ENCODE data around the gene ZNF358.
A peak's percentile ranks its signal among the peaks of the same experiment; 100 is the strongest.
"Not testable (repeated sequence)": the region's sequence is repeated elsewhere in the genome, so short reads cannot be mapped to it uniquely, and the experiment has no call there.

ZNF358 gene

DNA sequence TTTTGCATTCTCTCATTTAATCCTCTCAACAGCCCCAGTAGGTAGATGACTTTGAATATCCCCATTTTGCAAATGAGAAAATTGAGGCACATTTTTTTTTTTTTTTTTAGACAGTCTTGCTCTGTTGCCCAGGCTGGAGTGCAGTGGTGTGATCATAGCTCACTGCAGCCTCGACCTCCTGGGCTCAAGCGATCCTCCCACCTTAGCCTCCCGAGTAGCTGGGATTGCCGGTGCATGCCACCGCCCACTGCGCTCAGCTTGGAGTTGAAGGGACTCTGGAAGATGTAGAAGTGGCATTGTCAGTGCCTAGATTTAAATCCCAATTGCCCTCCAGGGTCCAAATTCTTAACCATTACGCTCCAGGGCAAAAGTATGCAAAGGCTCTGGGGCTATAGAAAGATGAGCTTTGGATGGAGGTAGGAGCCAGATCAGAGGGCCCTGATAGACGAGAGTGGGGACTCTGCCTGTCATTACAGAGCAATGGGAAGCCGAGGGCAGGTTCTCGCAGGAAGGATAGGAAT, 5.7 kb downstream of the ZNF358 start:
- DNase-seq = no peak

DNA sequence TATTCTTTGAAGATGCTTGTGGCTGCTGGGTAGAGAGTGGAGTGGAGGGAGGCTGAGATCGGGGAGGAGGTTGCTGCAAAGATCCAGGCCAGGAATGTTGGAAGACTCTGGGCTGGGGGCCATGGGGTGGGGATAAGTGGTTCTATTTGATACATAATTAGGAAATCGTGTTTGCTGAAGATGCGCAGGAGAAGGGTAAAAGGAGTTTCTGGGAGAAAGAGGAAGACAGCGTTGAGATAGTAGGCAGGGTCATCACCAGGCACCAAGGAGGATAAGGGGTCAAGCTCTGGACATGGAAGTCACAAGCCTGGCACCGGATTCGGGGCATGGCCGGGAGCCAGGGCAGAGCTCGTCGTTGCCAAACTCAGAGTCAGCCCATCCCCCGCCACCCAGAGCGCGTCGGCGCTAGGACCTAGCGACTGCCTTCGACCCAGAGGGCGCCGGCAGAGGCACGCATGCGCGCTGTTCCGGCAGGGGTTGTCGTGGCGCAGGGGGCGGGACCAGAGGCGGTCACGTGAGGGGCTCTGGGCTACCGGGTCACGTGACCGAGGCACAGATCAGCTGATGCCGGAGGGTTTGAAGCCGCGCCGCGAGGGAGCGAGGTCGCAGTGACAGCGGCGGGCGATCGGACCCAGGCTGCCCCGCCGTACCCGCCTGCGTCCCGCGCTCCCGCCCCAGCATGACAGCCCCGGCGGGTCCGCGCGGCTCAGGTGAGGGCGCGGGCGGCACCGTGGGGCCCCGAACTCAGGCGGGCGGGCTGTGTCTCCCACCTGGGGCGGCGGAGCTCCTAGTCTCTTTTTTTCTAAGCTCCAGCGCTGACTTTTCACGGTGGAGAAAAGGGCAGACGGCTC, 6.4 kb downstream of the ZNF358 start, which contains the start of gene MCOLN1:
TSS of gene MCOLN1 (plus strand) at position 553 of the 851 bp plus-strand sequence. CDS start at position 680, 127 bp downstream.
- DNase-seq = peak; percentile 99

DNA sequence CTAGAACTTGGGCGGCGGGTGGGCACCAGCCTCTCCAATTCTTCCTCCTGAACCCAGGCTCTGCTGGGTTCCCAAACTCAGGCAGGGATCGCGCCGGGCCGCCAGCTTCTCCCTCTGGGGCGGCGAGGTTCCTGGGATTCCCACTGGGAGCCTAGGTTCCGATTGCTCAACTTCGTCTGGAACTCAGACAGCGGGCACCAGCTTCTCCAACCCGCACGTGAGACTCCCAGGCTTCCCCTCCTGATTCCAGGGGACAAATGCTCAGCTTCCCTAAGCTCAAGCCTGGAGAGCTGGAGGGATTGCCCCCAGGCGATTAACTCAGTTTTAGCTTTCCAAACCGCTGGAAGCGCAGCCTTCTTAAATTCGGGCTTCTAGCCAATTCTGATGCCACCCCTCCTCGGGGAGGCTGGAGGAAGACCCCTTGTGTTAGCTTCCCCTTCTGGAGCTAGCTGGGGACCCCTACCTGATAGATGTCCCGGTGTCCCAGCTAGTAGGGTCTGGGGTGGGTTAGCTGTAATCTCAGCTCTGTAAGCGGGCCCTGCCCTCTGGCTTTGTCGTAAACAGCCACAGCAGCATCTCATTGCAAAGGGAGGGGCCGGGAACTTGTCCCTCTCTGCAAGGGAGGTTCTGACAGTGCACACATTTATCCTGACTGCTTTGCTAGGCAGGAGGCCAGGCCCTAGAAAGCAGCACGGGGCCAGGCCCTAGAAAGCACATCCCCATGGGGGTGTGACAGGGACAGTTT, 7.2 kb downstream of the ZNF358 start:
- no peak for DNase-seq

DNA sequence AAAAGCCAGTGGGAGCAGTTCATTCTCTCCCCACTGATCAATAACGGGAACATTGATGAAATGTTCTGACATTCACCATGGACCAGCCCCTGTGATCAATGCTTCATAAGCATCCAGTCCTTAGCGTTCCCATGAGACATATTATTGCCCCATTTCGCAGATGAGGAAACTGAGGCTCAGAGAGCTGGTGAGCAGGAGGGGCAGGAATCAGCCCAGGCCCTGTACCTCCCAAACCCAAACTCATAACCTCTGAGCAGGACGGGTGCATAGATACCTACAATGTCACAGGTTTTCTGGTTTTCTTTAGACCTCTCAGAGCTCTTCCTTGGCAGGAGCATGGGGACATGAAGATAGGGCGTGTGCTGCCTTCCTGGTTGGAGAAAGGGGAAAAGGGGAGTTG, 8.6 kb downstream of the ZNF358 start:
- no peak for DNase-seq

DNA sequence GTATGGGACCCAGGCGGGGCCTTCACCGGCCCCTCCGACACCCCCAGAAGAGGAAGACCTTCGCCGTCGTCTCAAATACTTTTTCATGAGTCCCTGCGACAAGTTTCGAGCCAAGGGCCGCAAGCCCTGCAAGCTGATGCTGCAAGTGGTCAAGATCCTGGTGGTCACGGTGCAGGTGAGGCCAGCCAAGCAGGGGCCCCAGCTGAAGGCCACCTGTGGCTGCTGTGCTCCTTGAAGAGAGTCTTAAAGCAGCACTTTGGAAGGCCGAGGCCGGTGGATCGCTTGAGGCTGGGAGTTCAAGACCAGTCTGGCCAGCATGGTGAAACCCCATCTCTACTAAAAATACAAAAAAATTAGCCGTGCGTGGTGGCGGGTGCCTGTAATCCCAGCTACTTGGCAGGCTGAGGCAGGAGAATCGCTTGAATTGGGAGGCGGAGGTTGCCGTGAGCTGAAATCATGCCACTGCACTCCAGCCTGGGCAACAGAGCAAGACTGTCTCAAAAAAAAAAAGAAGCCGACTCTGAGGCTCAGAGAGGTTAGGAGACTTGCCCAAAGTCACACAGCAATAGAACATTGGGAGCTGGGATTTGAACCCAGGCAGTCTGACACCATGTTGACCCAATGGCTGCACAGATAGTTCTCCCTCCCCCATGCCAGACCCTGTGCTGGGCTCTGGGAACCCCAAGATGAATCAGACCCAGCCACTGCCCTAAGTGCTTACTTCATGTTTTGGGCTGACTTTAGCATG, 9.3 kb downstream of the ZNF358 start:
- DNase-seq = no peak

DNA sequence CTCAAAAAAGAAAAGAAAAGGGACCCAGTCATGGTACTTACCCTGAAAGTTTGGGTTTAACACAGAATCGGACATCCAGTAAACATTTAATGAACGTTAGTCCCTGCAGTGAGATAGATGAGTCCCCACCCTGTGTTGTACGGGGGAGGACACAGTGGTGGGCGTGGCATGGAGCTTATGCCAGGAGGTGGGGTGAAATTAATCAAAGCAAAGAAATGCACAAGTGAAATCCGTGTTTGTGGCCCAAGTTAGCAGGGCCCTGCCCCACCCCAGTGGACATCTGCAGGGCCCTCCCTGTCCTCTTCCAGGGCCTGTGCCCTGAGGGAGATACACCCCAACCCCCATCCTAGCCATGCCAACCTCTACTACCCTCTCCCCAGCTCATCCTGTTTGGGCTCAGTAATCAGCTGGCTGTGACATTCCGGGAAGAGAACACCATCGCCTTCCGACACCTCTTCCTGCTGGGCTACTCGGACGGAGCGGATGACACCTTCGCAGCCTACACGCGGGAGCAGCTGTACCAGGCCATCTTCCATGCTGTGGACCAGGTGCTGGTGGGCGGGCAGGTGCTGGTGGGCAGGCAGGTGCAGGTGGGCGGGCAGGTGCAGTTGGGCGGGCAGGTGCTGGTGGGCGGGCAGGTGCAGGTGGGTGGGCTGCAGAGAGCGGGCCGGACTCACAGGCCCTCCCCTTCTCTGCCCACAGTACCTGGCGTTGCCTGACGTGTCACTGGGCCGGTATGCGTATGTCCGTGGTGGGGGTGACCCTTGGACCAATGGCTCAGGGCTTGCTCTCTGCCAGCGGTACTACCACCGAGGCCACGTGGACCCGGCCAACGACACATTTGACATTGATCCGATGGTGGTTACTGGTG, 10.4 kb downstream of the ZNF358 start:
- DNase-seq = no peak

DNA sequence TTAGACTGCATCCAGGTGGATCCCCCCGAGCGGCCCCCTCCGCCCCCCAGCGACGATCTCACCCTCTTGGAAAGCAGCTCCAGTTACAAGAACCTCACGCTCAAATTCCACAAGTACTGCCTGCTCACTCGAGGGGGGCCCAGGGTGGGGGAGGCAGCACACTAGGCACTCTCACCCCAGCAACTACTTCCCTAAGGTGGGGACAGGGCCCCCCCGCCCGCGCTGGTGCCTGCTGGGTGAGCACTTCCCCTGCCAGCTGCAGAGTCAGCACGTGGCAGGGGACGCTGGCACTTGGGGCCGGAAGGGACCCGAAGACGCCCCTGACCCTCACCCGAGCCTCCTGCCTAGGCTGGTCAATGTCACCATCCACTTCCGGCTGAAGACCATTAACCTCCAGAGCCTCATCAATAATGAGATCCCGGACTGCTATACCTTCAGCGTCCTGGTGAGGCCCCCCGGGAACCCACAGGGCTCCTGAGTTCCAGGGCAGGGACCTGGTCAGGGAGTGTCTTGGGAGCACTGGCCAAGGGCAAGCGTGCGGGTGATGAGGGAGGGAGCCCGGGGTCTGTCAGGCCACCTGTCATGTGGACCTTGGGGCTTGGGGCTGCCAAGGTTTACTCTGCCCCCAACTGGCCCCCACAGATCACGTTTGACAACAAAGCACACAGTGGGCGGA, 11.8 kb downstream of the ZNF358 start:
- DNase-seq = no peak

DNA sequence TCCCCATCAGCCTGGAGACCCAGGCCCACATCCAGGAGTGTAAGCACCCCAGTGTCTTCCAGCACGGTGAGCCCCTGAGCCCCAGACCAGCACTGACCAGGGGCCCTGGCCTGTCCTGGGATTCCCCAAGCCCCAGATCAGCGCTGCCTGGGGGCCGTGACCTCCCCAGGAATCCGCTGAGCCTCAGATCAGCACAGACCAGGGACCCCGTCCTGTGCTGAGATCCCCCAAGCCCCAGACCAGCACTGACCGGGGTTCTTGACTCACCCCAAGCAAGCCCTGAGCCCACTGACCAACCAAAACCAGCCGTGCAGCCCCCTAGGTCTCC, 12.3 kb downstream of the ZNF358 start:
- DNase-seq = no peak

DNA sequence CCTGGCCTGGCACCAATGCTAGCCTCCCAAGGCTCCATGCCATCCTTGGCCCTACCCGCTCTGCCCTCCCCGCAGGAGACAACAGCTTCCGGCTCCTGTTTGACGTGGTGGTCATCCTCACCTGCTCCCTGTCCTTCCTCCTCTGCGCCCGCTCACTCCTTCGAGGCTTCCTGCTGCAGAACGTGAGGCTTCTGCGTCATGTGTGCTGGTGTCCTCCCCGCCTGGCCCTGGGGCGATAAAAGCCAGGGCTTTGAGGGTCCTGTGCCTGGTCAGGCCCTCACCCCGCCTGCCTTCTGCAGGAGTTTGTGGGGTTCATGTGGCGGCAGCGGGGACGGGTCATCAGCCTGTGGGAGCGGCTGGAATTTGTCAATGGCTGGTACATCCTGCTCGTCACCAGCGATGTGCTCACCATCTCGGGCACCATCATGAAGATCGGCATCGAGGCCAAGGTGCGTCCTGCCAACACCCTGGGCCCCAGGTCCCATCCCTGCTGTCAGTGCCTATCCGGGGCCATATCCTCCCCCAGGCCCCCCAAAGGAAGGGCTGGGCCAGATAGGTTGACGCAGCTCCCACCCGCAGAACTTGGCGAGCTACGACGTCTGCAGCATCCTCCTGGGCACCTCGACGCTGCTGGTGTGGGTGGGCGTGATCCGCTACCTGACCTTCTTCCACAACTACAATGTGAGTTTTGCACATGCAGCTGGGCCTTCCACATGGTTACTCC, 12.8 kb downstream of the ZNF358 start:
- no peak for DNase-seq

DNA sequence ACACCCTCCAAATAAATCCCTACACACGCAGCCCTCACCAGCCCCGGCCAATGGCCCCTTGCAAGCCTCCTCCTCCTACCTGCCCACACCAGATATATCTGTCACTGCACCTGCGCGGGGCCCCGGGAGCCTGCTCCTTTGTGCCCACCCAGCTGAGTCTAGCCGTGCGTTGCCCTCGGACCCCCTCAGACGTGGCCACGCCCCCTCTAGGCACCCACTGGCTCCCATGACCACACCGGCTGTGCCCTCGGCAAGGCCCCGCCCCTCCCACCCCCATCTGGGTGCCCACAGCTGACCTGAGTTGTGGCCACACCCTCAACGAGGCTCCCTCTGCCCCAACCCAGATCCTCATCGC, 13.3 kb downstream of the ZNF358 start:
- DNase-seq = no peak

DNA sequence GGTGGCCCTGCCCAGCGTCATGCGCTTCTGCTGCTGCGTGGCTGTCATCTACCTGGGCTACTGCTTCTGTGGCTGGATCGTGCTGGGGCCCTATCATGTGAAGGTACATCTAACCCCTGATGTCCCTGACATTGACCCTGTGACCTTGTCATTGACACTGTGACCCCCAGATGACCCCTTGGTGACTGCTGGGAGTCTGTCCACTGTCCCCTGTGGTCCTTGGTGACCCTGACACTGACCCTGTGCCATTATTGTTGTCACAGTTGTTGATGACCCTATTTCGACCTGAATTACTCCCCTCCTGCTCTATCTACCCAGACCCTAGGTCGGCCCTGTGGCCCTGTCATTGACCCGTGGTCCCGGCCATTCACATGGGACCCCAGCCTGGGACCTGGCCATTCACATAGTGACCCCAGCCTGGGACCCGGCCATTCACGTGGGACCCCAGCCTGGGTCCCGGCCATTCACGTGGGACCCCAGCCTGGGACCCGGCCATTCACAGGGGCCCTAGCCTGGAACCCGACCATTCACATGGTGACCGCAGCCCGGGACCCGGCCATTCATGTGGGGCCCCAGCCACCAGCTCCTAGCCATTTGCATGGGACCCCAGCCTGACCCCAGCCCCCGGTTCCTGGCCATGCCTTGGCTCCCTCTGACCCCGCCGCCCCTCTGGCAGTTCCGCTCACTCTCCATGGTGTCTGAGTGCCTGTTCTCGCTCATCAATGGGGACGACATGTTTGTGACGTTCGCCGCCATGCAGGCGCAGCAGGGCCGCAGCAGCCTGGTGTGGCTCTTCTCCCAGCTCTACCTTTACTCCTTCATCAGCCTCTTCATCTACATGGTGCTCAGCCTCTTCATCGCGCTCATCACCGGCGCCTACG, 13.9 kb downstream of the ZNF358 start:
- no peak for DNase-seq

DNA sequence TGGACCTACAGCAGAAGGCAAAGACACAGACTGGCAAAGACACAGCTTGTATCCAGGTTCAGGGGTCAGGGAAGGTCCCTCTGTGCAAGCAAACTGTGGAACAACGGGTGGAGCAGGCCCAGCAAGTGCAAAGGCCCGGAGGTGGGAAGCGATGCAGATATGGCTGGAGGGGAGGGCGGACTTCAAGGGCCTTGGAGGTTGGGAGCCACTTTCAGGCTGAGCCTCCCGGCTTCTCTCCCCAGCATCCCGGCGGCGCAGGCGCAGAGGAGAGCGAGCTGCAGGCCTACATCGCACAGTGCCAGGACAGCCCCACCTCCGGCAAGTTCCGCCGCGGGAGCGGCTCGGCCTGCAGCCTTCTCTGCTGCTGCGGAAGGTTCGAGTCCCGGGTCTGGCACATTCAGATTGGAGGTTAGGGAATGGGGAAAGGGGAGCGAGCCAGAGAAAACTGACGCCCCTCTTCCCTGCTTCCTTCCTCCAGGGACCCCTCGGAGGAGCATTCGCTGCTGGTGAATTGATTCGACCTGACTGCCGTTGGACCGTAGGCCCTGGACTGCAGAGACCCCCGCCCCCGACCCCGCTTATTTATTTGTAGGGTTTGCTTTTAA, 17.5 kb downstream of the ZNF358 start:
- DNase-seq = no peak

DNA sequence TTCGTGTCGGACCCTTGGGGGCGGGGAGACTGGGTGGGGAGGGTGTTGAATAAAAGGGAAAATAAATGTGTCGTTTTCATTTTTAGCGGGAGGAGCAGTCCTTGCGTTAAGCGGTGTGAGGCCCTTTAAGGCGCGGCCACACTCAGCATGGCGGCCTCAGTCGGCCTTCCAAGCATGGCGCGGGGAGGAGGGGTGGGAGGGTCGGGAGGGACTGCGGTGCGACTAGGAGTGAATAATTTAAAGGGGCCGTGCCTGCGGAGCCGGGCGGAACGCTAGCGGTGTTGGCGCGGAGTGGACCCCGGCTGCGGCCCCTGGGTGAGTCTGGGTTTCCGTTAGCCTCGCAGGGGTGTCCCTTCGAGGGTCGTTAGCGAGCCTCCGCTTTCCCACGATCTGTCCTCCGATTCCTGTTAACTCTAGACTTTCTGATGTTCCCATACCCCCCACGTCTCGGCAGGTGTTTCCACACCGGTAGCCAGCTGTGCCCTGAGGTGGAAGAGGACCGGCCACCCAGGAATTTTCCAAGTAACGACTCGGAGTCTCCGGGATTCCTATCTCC, 18.1 kb downstream of the ZNF358 start:
- peak; percentile 81 to 82 for DNase-seq

DNA sequence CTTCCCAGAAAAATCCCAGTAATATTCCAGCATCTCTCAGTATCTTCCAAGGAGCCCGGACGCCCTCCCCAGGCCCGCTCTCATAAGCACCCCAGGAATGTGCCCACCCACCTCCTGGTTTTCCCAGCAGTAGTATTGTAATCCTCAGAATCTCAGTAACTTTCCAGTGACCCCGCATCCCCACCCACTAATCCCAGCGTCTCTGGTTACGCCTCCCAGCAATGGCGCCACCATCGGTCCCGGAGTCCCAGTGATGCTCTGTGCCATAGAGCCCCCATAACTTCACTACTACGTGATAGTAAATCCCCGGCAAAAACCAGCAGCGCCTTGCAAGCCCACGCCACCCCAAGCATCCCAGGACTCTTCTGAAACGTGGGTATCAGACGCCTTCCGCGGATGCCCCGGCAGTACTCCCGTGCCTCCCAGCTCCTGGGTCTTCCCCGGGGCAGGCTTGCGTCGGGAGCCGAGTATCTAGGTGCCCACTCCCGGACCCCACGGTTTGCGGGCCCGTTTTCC, 18.7 kb downstream of the ZNF358 start:
- peak in 1 of 2 experiments; percentile 32 for DNase-seq

DNA sequence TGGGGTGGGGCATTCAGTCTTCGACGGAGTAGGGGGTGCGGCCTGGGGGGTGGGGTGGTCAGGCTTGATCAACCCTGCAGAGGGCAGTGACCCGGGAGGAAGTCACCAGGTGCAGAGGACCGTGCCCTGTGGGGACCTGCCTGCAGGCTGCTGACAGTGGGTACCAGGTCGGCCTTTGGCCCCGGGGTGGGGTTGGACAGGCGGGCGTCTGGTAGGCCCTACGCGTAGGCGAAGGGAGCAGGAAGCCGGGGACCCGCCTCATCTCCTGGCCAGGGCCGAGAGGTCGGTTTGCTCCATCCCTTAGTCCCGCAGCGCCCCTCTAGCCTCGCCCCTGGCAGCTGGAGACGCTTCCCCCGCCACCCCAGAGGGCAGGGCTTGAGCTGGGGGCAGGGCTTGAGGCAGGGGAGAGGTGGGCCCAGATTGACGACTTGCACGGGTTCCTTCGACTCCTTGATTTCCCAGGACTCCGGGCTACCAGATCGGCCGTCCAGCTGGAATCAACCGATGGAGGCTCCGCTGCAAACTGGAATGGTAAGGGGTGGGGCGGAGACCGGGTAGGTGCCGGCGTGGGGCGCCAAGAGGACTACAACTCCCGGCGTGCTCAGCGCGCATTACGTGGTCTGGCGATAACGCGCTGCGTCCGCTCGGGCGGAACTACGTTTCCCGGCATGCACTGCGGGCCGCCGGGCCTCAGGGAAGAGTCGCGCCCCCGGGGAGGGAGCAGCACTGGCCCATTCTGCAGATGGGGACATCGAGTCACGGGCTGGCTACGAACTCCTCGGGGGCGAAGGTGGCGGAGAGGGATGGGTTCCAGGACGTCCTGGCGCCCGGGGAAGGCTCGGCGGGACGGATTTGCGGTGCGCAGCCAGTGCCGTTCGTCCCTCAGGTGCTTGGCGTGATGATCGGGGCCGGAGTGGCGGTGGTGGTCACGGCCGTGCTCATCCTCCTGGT, 19.4 kb downstream of the ZNF358 start, which contains the start of gene PNPLA6:
TSS of gene PNPLA6 (plus strand) at position 671 of the 951 bp plus-strand sequence. CDS start at position 743, 72 bp downstream.
- peak; percentile 90 to 92 for DNase-seq

DNA sequence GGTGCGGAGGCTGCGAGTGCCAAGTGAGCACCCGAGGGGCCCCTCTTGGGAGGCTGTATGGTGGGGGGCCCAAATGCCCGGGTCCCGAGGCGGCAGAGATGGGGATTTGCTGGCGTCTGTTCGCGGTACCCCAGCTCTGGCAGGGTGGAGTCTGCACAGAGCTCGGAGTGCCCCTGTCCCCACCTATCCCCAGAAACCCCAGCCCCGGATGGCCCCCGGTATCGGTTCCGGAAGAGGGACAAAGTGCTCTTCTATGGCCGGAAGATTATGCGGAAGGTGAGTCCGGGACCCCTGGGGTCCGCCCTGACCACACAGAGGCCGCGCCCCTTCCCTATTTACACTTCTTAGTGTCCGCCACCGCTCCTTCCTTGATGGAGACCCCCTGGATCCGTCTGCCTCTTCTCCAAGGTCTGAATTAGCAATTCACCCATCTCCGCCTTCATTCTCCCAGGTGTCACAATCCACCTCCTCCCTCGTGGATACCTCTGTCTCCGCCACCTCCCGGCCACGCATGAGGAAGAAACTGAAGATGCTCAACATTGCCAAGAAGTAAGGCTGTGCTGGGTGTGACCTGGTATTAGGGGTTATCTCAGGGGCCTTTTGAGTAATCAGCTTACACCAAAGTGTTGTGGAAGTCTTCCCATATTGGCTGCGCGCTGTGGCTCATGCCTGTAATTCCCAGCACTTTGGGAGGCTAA, 20.2 kb downstream of the ZNF358 start:
- DNase-seq = no peak

DNA sequence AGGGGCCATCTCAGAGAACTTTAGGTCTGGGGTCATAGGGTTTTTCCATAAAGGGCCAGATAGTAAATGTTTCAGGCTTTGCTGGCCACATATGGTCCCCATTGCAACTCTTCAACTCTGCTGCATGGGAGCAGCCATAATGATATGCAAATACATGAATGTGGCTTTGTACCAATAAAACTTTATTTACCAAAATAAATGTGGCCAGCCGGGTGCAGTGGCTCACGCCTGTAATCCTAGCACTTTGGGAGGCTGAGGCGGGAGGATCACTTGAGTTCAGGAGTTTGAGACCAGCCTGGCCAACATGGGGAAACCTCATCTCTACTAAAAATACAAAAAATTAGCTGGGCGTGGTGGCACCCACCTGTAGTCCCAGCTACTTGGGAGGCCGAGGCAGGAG, 23.1 kb downstream of the ZNF358 start:
- DNase-seq = not testable (repeated sequence)
